ENCODE results near the gene SGO1.

Gene SGO1

DNA sequence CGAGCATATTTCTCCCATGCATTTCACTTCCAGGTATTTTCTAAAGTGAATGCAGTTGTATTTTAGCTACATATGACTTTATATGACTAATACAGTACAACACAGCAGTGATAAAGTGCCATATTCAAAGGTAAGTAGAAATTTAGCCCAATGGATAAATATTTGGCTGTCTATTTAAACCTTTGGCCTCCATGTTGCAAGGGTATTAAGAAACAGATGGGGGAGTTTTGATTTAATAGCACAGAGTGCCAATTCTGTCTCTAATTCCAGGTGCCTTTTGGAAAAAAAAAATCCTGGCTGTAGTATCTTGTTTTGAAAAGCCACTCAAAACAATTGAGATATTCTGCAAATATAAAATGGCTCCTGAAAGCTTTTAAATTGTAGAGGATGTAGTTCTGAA, 44.9 kb upstream of the SGO1 start:
- H3F3A ChIP-seq (ENCODE audit: insufficient read depth): no peaks in the 10 kb centered on the region
- H2AFZ ChIP-seq (ENCODE audit: low read depth, low read length, severe bottlenecking): no peak overlapping the region
- H3K4me3 ChIP-seq (ENCODE audit: insufficient read depth, low read length, poor library complexity, severe bottlenecking): no peak overlapping the region
- no peaks in the 10 kb centered on the region for H3K9me3 ChIP-seq (ENCODE audit: insufficient read depth, low read length)
- no peaks in the 10 kb centered on the region for H3K27me3 ChIP-seq (ENCODE audit: low read length)
- TF ChIP-seq, protein P1, sequence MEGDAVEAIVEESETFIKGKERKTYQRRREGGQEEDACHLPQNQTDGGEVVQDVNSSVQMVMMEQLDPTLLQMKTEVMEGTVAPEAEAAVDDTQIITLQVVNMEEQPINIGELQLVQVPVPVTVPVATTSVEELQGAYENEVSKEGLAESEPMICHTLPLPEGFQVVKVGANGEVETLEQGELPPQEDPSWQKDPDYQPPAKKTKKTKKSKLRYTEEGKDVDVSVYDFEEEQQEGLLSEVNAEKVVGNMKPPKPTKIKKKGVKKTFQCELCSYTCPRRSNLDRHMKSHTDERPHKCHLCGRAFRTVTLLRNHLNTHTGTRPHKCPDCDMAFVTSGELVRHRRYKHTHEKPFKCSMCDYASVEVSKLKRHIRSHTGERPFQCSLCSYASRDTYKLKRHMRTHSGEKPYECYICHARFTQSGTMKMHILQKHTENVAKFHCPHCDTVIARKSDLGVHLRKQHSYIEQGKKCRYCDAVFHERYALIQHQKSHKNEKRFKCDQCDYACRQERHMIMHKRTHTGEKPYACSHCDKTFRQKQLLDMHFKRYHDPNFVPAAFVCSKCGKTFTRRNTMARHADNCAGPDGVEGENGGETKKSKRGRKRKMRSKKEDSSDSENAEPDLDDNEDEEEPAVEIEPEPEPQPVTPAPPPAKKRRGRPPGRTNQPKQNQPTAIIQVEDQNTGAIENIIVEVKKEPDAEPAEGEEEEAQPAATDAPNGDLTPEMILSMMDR (IDR thresholded peaks at IDR 0.05; ENCODE audit: insufficient read depth, low read length, poor library complexity, severe bottlenecking): no peak
- TF ChIP-seq EZH2phosphoT487 (conservative IDR thresholded peaks at IDR 0.05; ENCODE audit: low read length): no peak
- H3K9me2 ChIP-seq (replicated peaks; ENCODE audit: insufficient read depth, low read length): no peaks in the 10 kb centered on the region
- H3K27ac ChIP-seq (ENCODE audit: low read depth, low read length): no peak overlapping the region
- H3K79me2 ChIP-seq (ENCODE audit: insufficient read depth, low read length): no peaks in the 10 kb centered on the region
- H3K4me2 ChIP-seq (ENCODE audit: low read depth, low read length, poor library complexity, severe bottlenecking): no peak overlapping the region
- H3K9ac ChIP-seq (ENCODE audit: low read length): no peak overlapping the region
- H3K36me3 ChIP-seq (ENCODE audit: low read length): no peaks in the 10 kb centered on the region
- no peaks in the 10 kb centered on the region for H4K20me1 ChIP-seq (ENCODE audit: low read depth, low read length)

DNA sequence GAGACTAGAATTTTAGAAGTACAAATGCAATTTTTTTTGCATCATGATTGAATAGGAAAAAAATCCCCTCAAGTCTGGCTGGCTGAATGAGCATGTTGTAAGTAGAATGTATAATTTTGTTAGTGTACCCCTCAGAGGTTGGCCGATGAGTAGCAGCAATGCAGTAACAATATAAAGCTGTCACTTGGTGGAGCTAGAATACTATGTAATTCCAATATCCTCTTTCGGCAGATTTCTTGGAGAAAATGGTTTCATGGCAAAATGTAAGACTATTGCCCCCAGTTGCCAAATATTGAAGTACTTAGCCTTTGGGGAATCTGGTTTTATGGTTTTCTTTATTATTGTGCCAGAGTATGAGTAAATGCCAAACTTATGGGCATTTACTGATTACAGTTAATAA, 39.8 kb upstream of the SGO1 start:
- H3K79me2 ChIP-seq (ENCODE audit: insufficient read depth, low read length): no peaks in the 10 kb centered on the region
- no peak overlapping the region for H2AFZ ChIP-seq (ENCODE audit: low read depth, low read length, severe bottlenecking)
- TF ChIP-seq EZH2phosphoT487 (conservative IDR thresholded peaks at IDR 0.05; ENCODE audit: low read length): no peak
- TF ChIP-seq, protein P1 (IDR thresholded peaks at IDR 0.05; ENCODE audit: insufficient read depth, low read length, poor library complexity, severe bottlenecking): no peak
- H3K27ac ChIP-seq (ENCODE audit: low read depth, low read length): no peak overlapping the region
- no peak overlapping the region for H3K4me2 ChIP-seq (ENCODE audit: low read depth, low read length, poor library complexity, severe bottlenecking)
- no peaks in the 10 kb centered on the region for H3F3A ChIP-seq (ENCODE audit: insufficient read depth)
- H3K4me3 ChIP-seq (ENCODE audit: insufficient read depth, low read length, poor library complexity, severe bottlenecking): no peak overlapping the region
- H3K9ac ChIP-seq (ENCODE audit: low read length): no peak overlapping the region
- H3K27me3 ChIP-seq (ENCODE audit: low read length): no peaks in the 10 kb centered on the region
- H3K9me2 ChIP-seq (replicated peaks; ENCODE audit: insufficient read depth, low read length): no peaks in the 10 kb centered on the region
- H4K20me1 ChIP-seq (ENCODE audit: low read depth, low read length): no peaks in the 10 kb centered on the region
- H3K36me3 ChIP-seq (ENCODE audit: low read length): no peaks in the 10 kb centered on the region
- H3K9me3 ChIP-seq (ENCODE audit: insufficient read depth, low read length): no peaks in the 10 kb centered on the region

DNA sequence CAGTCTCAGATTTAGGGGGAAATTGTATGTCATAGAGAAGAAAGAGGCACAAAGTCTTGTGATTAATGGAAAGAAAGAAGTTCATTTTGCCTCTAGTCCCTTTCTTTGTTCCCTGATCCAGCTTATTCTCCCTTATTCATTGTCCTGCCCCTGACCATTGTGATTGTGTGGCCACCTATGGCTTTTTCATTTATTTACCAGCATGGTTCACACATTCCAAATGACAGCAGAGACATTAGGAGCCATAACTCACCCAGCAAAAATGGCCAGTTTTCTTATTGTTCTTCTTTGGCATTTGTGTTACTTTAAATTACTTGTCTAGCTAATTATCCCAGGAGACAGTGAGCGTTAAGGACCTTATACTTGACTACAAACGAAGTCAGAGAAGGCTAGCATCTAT, 36.3 kb upstream of the SGO1 start:
- Histone ChIP-seq H2AFZ (ENCODE audit: low read depth, low read length, severe bottlenecking) (no peak overlapping the region), H3K27me3 (ENCODE audit: low read length) (no peaks in the 10 kb centered on the region), H4K20me1 (ENCODE audit: low read depth, low read length) (no peaks in the 10 kb centered on the region), H3K4me2 (ENCODE audit: low read depth, low read length, poor library complexity, severe bottlenecking) (no peak overlapping the region), H3K9ac (ENCODE audit: low read length) (no peak overlapping the region), H3K79me2 (ENCODE audit: insufficient read depth, low read length) (no peaks in the 10 kb centered on the region), H3K9me3 (ENCODE audit: insufficient read depth, low read length) (no peaks in the 10 kb centered on the region), H3K9me2 (replicated peaks; ENCODE audit: insufficient read depth, low read length) (no peaks in the 10 kb centered on the region), H3K4me3 (ENCODE audit: insufficient read depth, low read length, poor library complexity, severe bottlenecking) (no peak overlapping the region), H3K27ac (ENCODE audit: low read depth, low read length) (no peak overlapping the region), H3K36me3 (ENCODE audit: low read length) (no peaks in the 10 kb centered on the region), H3F3A (ENCODE audit: insufficient read depth) (no peaks in the 10 kb centered on the region)
- no peak for TF ChIP-seq EZH2phosphoT487 (conservative IDR thresholded peaks at IDR 0.05; ENCODE audit: low read length)
- TF ChIP-seq, protein P1 (IDR thresholded peaks at IDR 0.05; ENCODE audit: insufficient read depth, low read length, poor library complexity, severe bottlenecking): no peak
